ENCODE measurements around the gene NDUFB5.

DNA sequence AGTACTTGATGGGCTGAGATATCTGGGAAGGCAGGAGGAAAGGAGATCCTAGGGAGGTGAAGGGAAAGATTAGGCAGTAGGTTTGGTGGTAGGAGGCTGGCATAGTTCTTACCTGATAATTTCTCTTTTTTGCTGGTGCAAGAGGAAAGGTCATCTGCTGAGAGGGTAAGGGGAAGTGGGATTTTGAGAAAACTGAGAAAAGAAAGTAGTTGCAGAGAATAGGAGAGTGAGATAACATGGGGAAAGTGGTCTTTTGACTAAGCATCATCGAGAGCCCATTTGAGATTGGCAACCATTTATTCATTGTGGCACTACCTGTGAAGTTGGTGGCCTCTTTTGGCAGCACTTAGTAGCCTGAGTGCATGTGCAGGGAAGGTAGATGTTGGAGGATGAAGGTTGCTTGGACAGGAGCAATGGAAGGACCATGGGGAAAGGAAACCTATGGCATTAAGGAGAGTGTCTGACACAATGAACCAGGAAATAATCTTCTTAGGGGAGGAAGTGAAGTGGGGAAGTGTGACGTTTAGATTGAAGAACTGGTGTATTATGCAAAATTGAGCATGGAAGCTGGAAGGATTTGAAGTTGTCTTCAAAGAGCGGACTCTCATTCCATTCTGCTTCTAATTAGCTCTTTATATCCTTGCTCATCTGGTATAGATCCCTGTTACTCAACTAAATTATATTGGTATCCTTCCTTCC is 26.3 kb downstream of the NDUFB5 start:
- TF ChIP-seq CTCF (IDR thresholded peaks at IDR 0.05; ENCODE audit: low read depth, low read length) (no peak), EZH2phosphoT487 (IDR thresholded peaks at IDR 0.05; ENCODE audit: low read depth) (no peak)
